Endodermal cell (in vitro differentiated cells): ENCODE measurements around the gene WNT7B. TPM values are rescaled to one million over a fixed set of nuclear protein-coding genes. Genes with fewer than 3 reads are reported as not detected.

Experiments used
- DNase-seq: peaks from one replicate; pipeline ENCODE4 v3.0.0-alpha.2; 2017
- H3K27ac ChIP-seq: 2 replicates; pipeline ENCODE4 v1.5.1; 2013; ENCODE audit warnings: mild to moderate bottlenecking, low read depth, low read length, moderate library complexity
- H3K27me3 ChIP-seq: 2 replicates; pipeline ENCODE4 v1.6.1; 2013; ENCODE audit warnings: mild to moderate bottlenecking, low read length, moderate library complexity; ENCODE audit not compliant: insufficient read depth, control insufficient read depth, poor library complexity, severe bottlenecking
- H3K36me3 ChIP-seq: 2 replicates; pipeline ENCODE4 v1.7.0; 2013; ENCODE audit warnings: mild to moderate bottlenecking, low read length, moderate library complexity; ENCODE audit not compliant: control insufficient read depth, insufficient read depth
- H3K4me1 ChIP-seq: one replicate; pipeline ENCODE4 v1.7.0; 2013; ENCODE audit warnings: low read length; ENCODE audit not compliant: control insufficient read depth, insufficient read depth
- H3K4me3 ChIP-seq: 2 replicates; pipeline ENCODE4 v1.5.1; 2013; ENCODE audit warnings: mild to moderate bottlenecking, low read length, moderate library complexity
- H3K9ac ChIP-seq: 2 replicates; pipeline ENCODE4 v1.6.1; 2013; ENCODE audit warnings: mild to moderate bottlenecking, low read length, moderate library complexity; ENCODE audit not compliant: poor library complexity, severe bottlenecking; ENCODE audit errors: extremely low read depth
- H3K9me3 ChIP-seq: 2 replicates; pipeline ENCODE4 v1.6.1; 2013; ENCODE audit warnings: mild to moderate bottlenecking, low read length, moderate library complexity; ENCODE audit not compliant: control insufficient read depth
- H3K27ac Mint-ChIP-seq: 2 replicates; pipeline ENCODE4 v1.8.0; 2020; ENCODE audit warnings: mixed read lengths
- H3K27me3 Mint-ChIP-seq: 2 replicates; pipeline ENCODE4 v1.8.0; 2021; ENCODE audit warnings: mild to moderate bottlenecking, mixed read lengths; ENCODE audit not compliant: insufficient read depth
- H3K36me3 Mint-ChIP-seq: 2 replicates; pipeline ENCODE4 v1.8.0; 2020; ENCODE audit warnings: low read depth, mixed read lengths
- H3K4me1 Mint-ChIP-seq: 2 replicates; pipeline ENCODE4 v1.8.0; 2020; ENCODE audit warnings: mixed read lengths
- H3K4me3 Mint-ChIP-seq: 2 replicates; pipeline ENCODE4 v1.8.0; 2020; ENCODE audit warnings: mild to moderate bottlenecking, moderate library complexity, mixed read lengths
- H3K9me3 Mint-ChIP-seq: 2 replicates; pipeline ENCODE4 v1.8.0; 2020; ENCODE audit warnings: mild to moderate bottlenecking, mixed read lengths
- WGBS, 2 experiments: methylation state at CpG; one replicate each; pipeline versions ENCODE4 v1.1.5 to v1.1.7; 2013; ENCODE audit warnings: missing lambda C conversion rate in 2 of 2, mixed read lengths in 1 of 2; ENCODE audit not compliant: insufficient coverage in 1 of 2, insufficient read length in 1 of 2; 5-methylcytosine and 5-hydroxymethylcytosine counted together
- total RNA-seq, 2 donors: library from RNA; stranded (reverse); fragmentation: NEBNext Ultra II Directional in 1 of 2; extraction: Animal tissue kit (Norgen Biotek cat#: 25700) in 1 of 2; gene quantifications; 2 replicates in 1 of 2; 3 replicates in 1 of 2; pipeline ENCODE4 v1.2.1, GENCODE V29; 2021
- TF ChIP-seq, protein P1 (sequence below): fragments of 200-600 bp; sonication (generic); conservative IDR thresholded peaks from 2 replicates; pipeline ENCODE4 v1.5.0; 2021; ENCODE audit warnings: antibody characterized with exemption, mild to moderate bottlenecking

Gene WNT7B
- total RNA-seq, 2 donors from 2014 or later = not detected

DNA sequence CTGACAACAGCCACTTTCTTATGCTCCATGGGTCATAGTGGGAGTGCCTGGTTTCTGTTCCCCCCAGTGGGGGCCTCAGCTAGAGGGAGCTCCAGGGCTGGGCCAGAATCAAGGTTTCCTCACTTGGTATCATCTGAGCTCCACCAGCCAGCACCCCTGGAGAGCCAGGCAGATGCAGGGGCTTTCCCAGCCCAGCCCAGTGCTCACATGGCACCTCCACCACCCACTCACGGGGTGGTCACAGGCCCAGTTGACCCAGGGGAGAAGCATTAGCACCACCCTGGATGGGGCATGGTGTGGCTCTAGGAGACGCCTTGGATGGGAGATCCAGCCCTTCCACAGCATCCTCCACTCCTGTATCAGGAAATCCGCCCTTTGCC is 24.1 kb upstream of the WNT7B start:
- Mint-ChIP-seq H3K4me3 (no peak overlapping the region), H3K27me3 (no peaks in the 10 kb centered on the region), H3K4me1 (peaks cover 7% of the 10 kb centered on the region), H3K27ac (no peak overlapping the region), H3K36me3 (no peaks in the 10 kb centered on the region), H3K9me3 (no peaks in the 10 kb centered on the region)
- Histone ChIP-seq H3K4me1 (no peaks in the 10 kb centered on the region), H3K9ac (no peak overlapping the region), H3K27ac (no peak overlapping the region), H3K9me3 (no peaks in the 10 kb centered on the region), H3K36me3 (no peaks in the 10 kb centered on the region), H3K4me3 (no peak overlapping the region), H3K27me3 (no peaks in the 10 kb centered on the region)
- no peak for DNase-seq
- WGBS, 2 experiments = 89 to 100% methylated on average over 1 to 3 of the region's 3 CpGs
- TF ChIP-seq, protein P1, sequence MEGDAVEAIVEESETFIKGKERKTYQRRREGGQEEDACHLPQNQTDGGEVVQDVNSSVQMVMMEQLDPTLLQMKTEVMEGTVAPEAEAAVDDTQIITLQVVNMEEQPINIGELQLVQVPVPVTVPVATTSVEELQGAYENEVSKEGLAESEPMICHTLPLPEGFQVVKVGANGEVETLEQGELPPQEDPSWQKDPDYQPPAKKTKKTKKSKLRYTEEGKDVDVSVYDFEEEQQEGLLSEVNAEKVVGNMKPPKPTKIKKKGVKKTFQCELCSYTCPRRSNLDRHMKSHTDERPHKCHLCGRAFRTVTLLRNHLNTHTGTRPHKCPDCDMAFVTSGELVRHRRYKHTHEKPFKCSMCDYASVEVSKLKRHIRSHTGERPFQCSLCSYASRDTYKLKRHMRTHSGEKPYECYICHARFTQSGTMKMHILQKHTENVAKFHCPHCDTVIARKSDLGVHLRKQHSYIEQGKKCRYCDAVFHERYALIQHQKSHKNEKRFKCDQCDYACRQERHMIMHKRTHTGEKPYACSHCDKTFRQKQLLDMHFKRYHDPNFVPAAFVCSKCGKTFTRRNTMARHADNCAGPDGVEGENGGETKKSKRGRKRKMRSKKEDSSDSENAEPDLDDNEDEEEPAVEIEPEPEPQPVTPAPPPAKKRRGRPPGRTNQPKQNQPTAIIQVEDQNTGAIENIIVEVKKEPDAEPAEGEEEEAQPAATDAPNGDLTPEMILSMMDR = no peak

DNA sequence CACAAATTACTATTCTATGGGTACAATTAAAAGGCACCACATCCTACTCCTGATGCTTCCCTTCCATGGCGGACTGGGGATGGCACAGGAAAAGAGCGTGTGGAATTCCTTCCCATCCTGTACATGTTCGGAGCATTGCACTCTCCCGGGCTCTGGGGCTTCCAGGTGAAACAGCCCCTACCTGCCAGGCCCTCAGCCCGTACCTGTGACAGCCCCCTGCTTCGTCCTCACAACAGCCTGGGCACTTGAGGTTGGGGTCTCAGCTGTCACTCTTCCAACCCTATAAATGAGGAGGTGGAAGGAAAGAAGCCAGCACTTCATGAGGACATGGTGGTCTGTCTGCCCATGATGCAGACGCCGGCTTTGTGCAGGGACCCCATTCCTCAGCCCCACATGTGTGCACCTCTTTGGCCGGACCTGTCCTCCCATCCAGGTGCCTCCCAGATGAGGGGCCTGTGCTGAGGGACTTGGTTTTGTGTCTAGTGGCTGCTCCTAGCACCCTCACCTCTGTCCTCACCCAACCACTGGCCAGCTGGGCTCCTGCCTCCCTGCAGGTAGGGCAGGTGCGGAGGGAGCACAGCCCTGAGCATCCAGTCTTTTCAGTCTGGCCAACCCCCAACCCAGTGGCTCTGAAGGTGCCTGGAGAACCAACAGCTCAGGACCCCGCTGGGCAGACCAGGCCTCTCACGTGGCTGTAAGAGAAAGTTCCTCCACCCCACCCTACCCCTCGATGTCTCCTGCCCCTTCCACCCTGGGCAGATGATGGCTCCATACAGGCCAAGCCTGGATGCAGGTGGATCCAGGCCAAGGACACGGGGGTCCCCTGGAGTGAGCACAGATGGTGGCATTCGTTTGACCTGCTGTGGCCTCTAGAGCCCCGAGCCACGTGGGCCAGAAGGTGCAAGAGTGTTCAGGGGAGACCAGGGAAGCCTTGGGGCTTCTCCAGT is 23.4 kb upstream of the WNT7B start:
- H3K9ac ChIP-seq = no peak overlapping the region
- Mint-ChIP-seq H3K9me3 (no peaks in the 10 kb centered on the region), H3K27ac (no peak overlapping the region), H3K4me1 (peaks cover 7% of the 10 kb centered on the region), H3K4me3 (no peak overlapping the region), H3K36me3 (no peaks in the 10 kb centered on the region), H3K27me3 (no peaks in the 10 kb centered on the region)
- WGBS, 2 experiments = 95 to 97% methylated on average over 6 to 17 of the region's 17 CpGs
- H3K36me3 ChIP-seq = no peaks in the 10 kb centered on the region
- H3K9me3 ChIP-seq = no peaks in the 10 kb centered on the region
- no peak for DNase-seq
- H3K4me1 ChIP-seq = no peaks in the 10 kb centered on the region
- H3K4me3 ChIP-seq = no peak overlapping the region
- TF ChIP-seq, protein P1 = no peak
- H3K27ac ChIP-seq = no peak overlapping the region
- no peaks in the 10 kb centered on the region for H3K27me3 ChIP-seq

DNA sequence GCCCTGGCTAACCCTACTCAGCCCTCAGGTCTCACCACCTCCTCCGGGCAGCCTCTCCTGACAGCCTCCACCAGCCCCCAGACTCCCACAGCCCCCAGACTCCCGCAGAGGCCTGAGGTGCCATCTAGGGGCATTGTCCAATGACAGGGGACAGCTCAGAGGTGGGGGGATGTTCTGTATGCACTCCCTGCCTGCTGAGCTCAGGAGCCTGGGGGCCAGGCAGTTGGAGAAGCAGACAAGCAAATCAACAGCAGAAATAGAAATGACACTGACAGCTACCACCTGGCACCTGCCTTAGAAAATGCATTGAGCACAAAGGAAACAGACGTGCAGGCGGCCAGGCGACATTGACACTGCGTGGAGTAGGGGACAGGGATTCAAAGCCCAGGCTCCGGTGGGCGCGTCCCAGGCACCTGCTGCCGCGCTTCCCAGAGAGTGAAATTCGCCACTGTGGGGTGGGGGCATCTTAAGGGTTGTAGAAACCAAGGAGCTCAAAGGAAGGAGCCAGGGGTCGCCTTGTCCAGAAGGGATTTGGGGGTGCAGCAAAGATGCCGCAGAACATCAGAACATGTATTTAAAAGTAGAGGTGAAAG is 22.5 kb upstream of the WNT7B start:
- no peak overlapping the region for H3K27ac Mint-ChIP-seq
- no peaks in the 10 kb centered on the region for H3K36me3 Mint-ChIP-seq
- WGBS, 2 experiments = 90% methylated on average over 11 to 14 of the region's 14 CpGs

More for the DNA sequence above, 22.5 kb upstream of the WNT7B start:
- Histone ChIP-seq H3K4me1 (no peaks in the 10 kb centered on the region), H3K27me3 (no peaks in the 10 kb centered on the region), H3K9ac (no peak overlapping the region), H3K4me3 (no peak overlapping the region), H3K9me3 (no peaks in the 10 kb centered on the region), H3K27ac (no peak overlapping the region), H3K36me3 (no peaks in the 10 kb centered on the region)
- Mint-ChIP-seq H3K4me1 (peaks cover 6% of the 10 kb centered on the region), H3K27me3 (peaks cover 2% of the 10 kb centered on the region), H3K9me3 (no peaks in the 10 kb centered on the region), H3K4me3 (no peak overlapping the region)
- DNase-seq = no peak
- TF ChIP-seq, protein P1 = no peak
